ENCODE results near the gene EYS.

DNA sequence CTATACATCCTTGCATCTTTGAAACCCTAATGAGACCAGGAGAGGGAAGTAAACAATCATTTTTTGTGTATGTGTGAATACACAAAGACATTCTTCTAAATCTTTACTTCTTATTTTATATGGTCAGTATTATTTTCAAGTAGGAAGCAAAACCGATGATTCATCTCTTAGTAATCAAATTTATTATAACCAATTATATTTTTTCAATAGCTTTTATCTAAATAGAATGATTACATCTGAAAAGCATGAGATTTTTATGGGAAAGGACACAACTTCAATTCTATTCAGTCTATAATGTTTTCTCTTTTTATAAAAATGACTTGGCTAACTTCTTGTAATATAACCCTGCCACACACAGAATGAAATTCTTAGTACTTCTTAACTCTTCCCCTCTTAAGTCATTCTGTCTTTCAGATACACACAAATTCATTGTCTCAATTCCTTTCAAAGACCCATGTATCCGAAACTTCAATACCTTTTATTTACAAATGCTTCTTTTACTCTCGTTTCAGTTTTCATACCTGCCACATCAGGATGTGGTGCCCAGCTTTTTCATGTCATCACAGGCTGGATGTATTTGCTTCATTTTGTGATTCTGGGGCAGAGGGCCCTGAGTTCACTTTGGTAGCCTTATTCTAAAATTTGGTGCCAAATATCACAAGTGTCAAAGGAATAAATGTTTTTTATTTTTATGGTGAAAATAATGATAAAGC lies 1844.4 kb downstream of the EYS start:
- TF ChIP-seq NFE2L2 (conservative IDR thresholded peaks at IDR 0.05; ENCODE audit: low read length) = no peak
- TF ChIP-seq, protein P1, sequence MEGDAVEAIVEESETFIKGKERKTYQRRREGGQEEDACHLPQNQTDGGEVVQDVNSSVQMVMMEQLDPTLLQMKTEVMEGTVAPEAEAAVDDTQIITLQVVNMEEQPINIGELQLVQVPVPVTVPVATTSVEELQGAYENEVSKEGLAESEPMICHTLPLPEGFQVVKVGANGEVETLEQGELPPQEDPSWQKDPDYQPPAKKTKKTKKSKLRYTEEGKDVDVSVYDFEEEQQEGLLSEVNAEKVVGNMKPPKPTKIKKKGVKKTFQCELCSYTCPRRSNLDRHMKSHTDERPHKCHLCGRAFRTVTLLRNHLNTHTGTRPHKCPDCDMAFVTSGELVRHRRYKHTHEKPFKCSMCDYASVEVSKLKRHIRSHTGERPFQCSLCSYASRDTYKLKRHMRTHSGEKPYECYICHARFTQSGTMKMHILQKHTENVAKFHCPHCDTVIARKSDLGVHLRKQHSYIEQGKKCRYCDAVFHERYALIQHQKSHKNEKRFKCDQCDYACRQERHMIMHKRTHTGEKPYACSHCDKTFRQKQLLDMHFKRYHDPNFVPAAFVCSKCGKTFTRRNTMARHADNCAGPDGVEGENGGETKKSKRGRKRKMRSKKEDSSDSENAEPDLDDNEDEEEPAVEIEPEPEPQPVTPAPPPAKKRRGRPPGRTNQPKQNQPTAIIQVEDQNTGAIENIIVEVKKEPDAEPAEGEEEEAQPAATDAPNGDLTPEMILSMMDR (IDR thresholded peaks at IDR 0.05) = no peak
- no peak for TF ChIP-seq MYC (IDR thresholded peaks at IDR 0.05; ENCODE audit: borderline replicate concordance, low read length)

Measured in A549 (cell line).